H9 (cell line): ENCODE measurements around the gene KIAA1328. TPM values are rescaled to one million over a fixed set of nuclear protein-coding genes. Genes with fewer than 3 reads are reported as not detected.

Source experiments
- DNase-seq: peaks from one replicate; pipeline ENCODE4 v3.0.0-alpha.2; 2017
- H2AFZ ChIP-seq: one replicate; pipeline ENCODE4 v1.6.1; 2013; ENCODE audit warnings: mild to moderate bottlenecking, low read length, control low read depth, moderate library complexity
- H2AK5ac ChIP-seq: 2 replicates; pipeline ENCODE4 v1.6.1; 2013; ENCODE audit warnings: low read length, control low read depth, mixed read lengths; ENCODE audit not compliant: insufficient read length
- H2BK120ac ChIP-seq: one replicate; pipeline ENCODE4 v1.6.1; 2013; ENCODE audit warnings: low read depth, mild to moderate bottlenecking, low read length, control low read depth, inconsistent platforms; ENCODE audit not compliant: poor library complexity, severe bottlenecking
- H2BK12ac ChIP-seq: 2 replicates; pipeline ENCODE4 v1.6.1; 2013; ENCODE audit warnings: low read length, control low read depth, mixed read lengths, low read depth; ENCODE audit not compliant: insufficient read length
- H2BK15ac ChIP-seq: 2 replicates; pipeline ENCODE4 v1.6.1; 2013; ENCODE audit warnings: low read depth, low read length, control low read depth
- H2BK20ac ChIP-seq: one replicate; pipeline ENCODE4 v1.6.1; 2013; ENCODE audit warnings: low read depth, mild to moderate bottlenecking, low read length, control low read depth, inconsistent platforms; ENCODE audit not compliant: poor library complexity, severe bottlenecking
- H2BK5ac ChIP-seq: 2 replicates; pipeline ENCODE4 v1.6.1; 2013; ENCODE audit warnings: low read length, control low read depth, mixed read lengths; ENCODE audit not compliant: insufficient read length
- H3K14ac ChIP-seq: 2 replicates; pipeline ENCODE4 v1.6.1; 2013; ENCODE audit warnings: low read length, control low read depth; ENCODE audit not compliant: insufficient read depth
- H3K18ac ChIP-seq: 2 replicates; pipeline ENCODE4 v1.6.1; 2013; ENCODE audit warnings: low read depth, mild to moderate bottlenecking, mixed read lengths, low read length, control low read depth; ENCODE audit not compliant: insufficient read length
- H3K23ac ChIP-seq: 2 replicates; pipeline ENCODE4 v1.6.1; 2013; ENCODE audit warnings: low read length, control low read depth, mixed read lengths, low read depth; ENCODE audit not compliant: insufficient read length
- H3K23me2 ChIP-seq: 2 replicates; pipeline ENCODE4 v1.6.1; 2013; ENCODE audit warnings: low read depth, mild to moderate bottlenecking, mixed read lengths, low read length, control low read depth; ENCODE audit not compliant: insufficient read length, poor library complexity, severe bottlenecking
- H3K27ac ChIP-seq: 2 replicates; pipeline ENCODE4 v1.5.1; 2013; ENCODE audit warnings: low read length, control low read depth, mixed read lengths, low read depth; ENCODE audit not compliant: insufficient read length
- H3K27me3 ChIP-seq: 2 replicates; pipeline ENCODE4 v1.6.1; 2013; ENCODE audit warnings: low read length, control low read depth, inconsistent platforms; ENCODE audit not compliant: insufficient read depth
- H3K4ac ChIP-seq: 2 replicates; pipeline ENCODE4 v1.6.1; 2013; ENCODE audit warnings: low read depth, mild to moderate bottlenecking, control low read depth, inconsistent platforms, low read length, moderate library complexity
- H3K4me1 ChIP-seq: 2 replicates; pipeline ENCODE4 v1.6.1; 2013; ENCODE audit warnings: low read length, control low read depth, inconsistent platforms; ENCODE audit not compliant: insufficient read depth
- H3K4me2 ChIP-seq: 2 replicates; pipeline ENCODE4 v1.6.1; 2013; ENCODE audit warnings: low read length, control low read depth, mixed read lengths; ENCODE audit not compliant: insufficient read length, insufficient read depth
- H3K56ac ChIP-seq: 2 replicates; pipeline ENCODE4 v1.6.1; 2013; ENCODE audit warnings: low read depth, mild to moderate bottlenecking, mixed read lengths, low read length, control low read depth; ENCODE audit not compliant: insufficient read length
- H3K79me1 ChIP-seq: 2 replicates; pipeline ENCODE4 v1.6.1; 2013; ENCODE audit warnings: low read depth, mild to moderate bottlenecking, moderate library complexity, low read length, control low read depth, inconsistent platforms; ENCODE audit not compliant: insufficient read depth, poor library complexity, severe bottlenecking
- H3K79me2 ChIP-seq: 2 replicates; pipeline ENCODE4 v1.6.1; 2013; ENCODE audit warnings: low read length, control low read depth, inconsistent platforms; ENCODE audit not compliant: insufficient read depth
- H3K9ac ChIP-seq: 2 replicates; pipeline ENCODE4 v1.6.1; 2013; ENCODE audit warnings: low read length, control low read depth, mixed read lengths; ENCODE audit not compliant: insufficient read length; ENCODE audit errors: extremely low read depth
- H3K9me3 ChIP-seq: one replicate; pipeline ENCODE4 v1.6.1; 2013; ENCODE audit warnings: low read depth, low read length, inconsistent platforms; ENCODE audit not compliant: control insufficient read depth
- H3T11ph ChIP-seq: one replicate; pipeline ENCODE4 v1.6.1; 2013; ENCODE audit warnings: mild to moderate bottlenecking, low read length, control low read depth, inconsistent platforms
- H4K20me1 ChIP-seq: one replicate; pipeline ENCODE4 v1.6.1; 2013; ENCODE audit not compliant: control insufficient read depth, insufficient read length, insufficient read depth
- H4K5ac ChIP-seq: 2 replicates; pipeline ENCODE4 v1.6.1; 2013; ENCODE audit warnings: low read depth, mild to moderate bottlenecking, mixed read lengths, low read length, control low read depth; ENCODE audit not compliant: insufficient read length
- H4K8ac ChIP-seq: replicated peaks from 2 replicates; pipeline ENCODE4 v1.6.1; 2013; ENCODE audit warnings: low read length, control low read depth, mixed read lengths, low read depth; ENCODE audit not compliant: insufficient read length
- H4K91ac ChIP-seq: 2 replicates; pipeline ENCODE4 v1.6.1; 2013; ENCODE audit warnings: low read depth, mild to moderate bottlenecking, moderate library complexity, mixed read lengths, low read length, control low read depth; ENCODE audit not compliant: insufficient read length
- H3K27ac Mint-ChIP-seq, 3 experiments: 2 replicates in 2 of 3; 3 replicates in 1 of 3; pipeline ENCODE4 v1.8.0; 2020 to 2021; ENCODE audit warnings: mixed read lengths in 3 of 3, mild to moderate bottlenecking in 1 of 3, moderate library complexity in 1 of 3
- H3K27me3 Mint-ChIP-seq: 2 replicates; pipeline ENCODE4 v1.8.0; 2021; ENCODE audit warnings: low read depth, mild to moderate bottlenecking, moderate library complexity, mixed read lengths
- H3K36me3 Mint-ChIP-seq, 3 experiments: 2 replicates in 2 of 3; 3 replicates in 1 of 3; pipeline ENCODE4 v1.8.0; 2020 to 2021; ENCODE audit warnings: low read depth in 3 of 3, mixed read lengths in 3 of 3; ENCODE audit not compliant: insufficient read depth in 1 of 3
- H3K4me1 Mint-ChIP-seq, 2 experiments: 2 replicates each; pipeline ENCODE4 v1.8.0; 2020; ENCODE audit warnings: mixed read lengths in 2 of 2
- H3K4me3 Mint-ChIP-seq, 2 experiments: 2 replicates in 1 of 2; 3 replicates in 1 of 2; pipeline ENCODE4 v1.8.0; 2020 to 2021; ENCODE audit warnings: mild to moderate bottlenecking in 2 of 2, mixed read lengths in 2 of 2, moderate library complexity in 1 of 2
- H3K9me3 Mint-ChIP-seq, 2 experiments: 2 replicates in 1 of 2; 3 replicates in 1 of 2; pipeline ENCODE4 v1.8.0; 2020; ENCODE audit warnings: mild to moderate bottlenecking in 2 of 2, mixed read lengths in 2 of 2, moderate library complexity in 1 of 2
- WGBS: extraction: QIAGEN DNeasy Blood & Tissue Kit; methylation state at CpG from one replicate; pipeline ENCODE4 v1.1.7; 2013; ENCODE audit warnings: missing lambda C conversion rate, low lambda C conversion rate, mixed read lengths; ENCODE audit not compliant: insufficient read length; ENCODE audit errors: extremely low coverage; 5-methylcytosine and 5-hydroxymethylcytosine counted together
- total RNA-seq: library from RNA; stranded (reverse); gene quantifications from 2 replicates; pipeline ENCODE4 v1.2.1, GENCODE V29; 2021
- TF ChIP-seq, protein P1 (sequence below): fragments of 200-600 bp; sonication (generic); conservative IDR thresholded peaks from 3 replicates; pipeline ENCODE4 v1.8.0; 2021; ENCODE audit warnings: antibody characterized with exemption, mild to moderate bottlenecking

The KIAA1328 gene
- total RNA-seq, 1 experiment from 2014 or later = 4.9 TPM

- Histone ChIP-seq H4K20me1 (no peaks in the 10 kb centered on the region), H3K4ac (no peak overlapping the region)
These were observed 414.8 kb downstream of the KIAA1328 start for GRCh38 chr18:37243741-37244140.

More at GRCh38 chr18:37243741-37244140, 414.8 kb downstream of the KIAA1328 start:
- no peak overlapping the region for H2BK5ac ChIP-seq
- no peak overlapping the region for H2BK120ac ChIP-seq
- H3K79me2 ChIP-seq = no peaks in the 10 kb centered on the region
- H2BK15ac ChIP-seq = no peak overlapping the region
- Mint-ChIP-seq H3K4me3 (peak overlapping the region in 1 of 2 experiments; percentile 61; a peak in 3 of 5 replicates), H3K4me1 (peaks cover 15 to 30% of the 10 kb centered on the region in 2 experiments), H3K36me3 (no peaks in the 10 kb centered on the region), H3K27me3 (peaks cover 42% of the 10 kb centered on the region), H3K9me3 (0 out of 5 replicates have a peak, but pooled peaks cover 0 to 2% of the 10 kb centered on the region in 2 experiments), H3K27ac (no peak overlapping the region)
- H3K4me2 ChIP-seq = no peak overlapping the region
- H3K14ac ChIP-seq = no peak overlapping the region; the same call in 1 of the 2 replicates
- no peak for DNase-seq
- H3K18ac ChIP-seq = no peak overlapping the region
- H2BK20ac ChIP-seq = no peak overlapping the region
- H4K8ac ChIP-seq = no peak overlapping the region
- no peak overlapping the region for H3T11ph ChIP-seq
- no CpG with 5 or more reads among the region's 36 CpGs for WGBS
- no peaks in the 10 kb centered on the region for H3K27me3 ChIP-seq
- no peak overlapping the region for H3K27ac ChIP-seq
- no peak overlapping the region for H3K23ac ChIP-seq
- H3K9ac ChIP-seq = no peak overlapping the region
- no peak overlapping the region for H4K5ac ChIP-seq
- H3K9me3 ChIP-seq = no peaks in the 10 kb centered on the region
- no peaks in the 10 kb centered on the region for H3K79me1 ChIP-seq
- no peak overlapping the region for H3K56ac ChIP-seq
- TF ChIP-seq, protein P1, sequence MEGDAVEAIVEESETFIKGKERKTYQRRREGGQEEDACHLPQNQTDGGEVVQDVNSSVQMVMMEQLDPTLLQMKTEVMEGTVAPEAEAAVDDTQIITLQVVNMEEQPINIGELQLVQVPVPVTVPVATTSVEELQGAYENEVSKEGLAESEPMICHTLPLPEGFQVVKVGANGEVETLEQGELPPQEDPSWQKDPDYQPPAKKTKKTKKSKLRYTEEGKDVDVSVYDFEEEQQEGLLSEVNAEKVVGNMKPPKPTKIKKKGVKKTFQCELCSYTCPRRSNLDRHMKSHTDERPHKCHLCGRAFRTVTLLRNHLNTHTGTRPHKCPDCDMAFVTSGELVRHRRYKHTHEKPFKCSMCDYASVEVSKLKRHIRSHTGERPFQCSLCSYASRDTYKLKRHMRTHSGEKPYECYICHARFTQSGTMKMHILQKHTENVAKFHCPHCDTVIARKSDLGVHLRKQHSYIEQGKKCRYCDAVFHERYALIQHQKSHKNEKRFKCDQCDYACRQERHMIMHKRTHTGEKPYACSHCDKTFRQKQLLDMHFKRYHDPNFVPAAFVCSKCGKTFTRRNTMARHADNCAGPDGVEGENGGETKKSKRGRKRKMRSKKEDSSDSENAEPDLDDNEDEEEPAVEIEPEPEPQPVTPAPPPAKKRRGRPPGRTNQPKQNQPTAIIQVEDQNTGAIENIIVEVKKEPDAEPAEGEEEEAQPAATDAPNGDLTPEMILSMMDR = no peak
- H3K4me1 ChIP-seq = peaks cover 5% of the 10 kb centered on the region
- no peak overlapping the region for H2AK5ac ChIP-seq
- no peak overlapping the region for H2AFZ ChIP-seq
- no peak overlapping the region for H4K91ac ChIP-seq
- H2BK12ac ChIP-seq = no peak overlapping the region
- H3K23me2 ChIP-seq = no peaks in the 10 kb centered on the region
